ENCODE measurements around the gene ZNF697.
"Not testable (repeated sequence)": the region's sequence is repeated elsewhere in the genome, so short reads cannot be mapped to it uniquely, and the experiment has no call there.

Gene ZNF697

DNA sequence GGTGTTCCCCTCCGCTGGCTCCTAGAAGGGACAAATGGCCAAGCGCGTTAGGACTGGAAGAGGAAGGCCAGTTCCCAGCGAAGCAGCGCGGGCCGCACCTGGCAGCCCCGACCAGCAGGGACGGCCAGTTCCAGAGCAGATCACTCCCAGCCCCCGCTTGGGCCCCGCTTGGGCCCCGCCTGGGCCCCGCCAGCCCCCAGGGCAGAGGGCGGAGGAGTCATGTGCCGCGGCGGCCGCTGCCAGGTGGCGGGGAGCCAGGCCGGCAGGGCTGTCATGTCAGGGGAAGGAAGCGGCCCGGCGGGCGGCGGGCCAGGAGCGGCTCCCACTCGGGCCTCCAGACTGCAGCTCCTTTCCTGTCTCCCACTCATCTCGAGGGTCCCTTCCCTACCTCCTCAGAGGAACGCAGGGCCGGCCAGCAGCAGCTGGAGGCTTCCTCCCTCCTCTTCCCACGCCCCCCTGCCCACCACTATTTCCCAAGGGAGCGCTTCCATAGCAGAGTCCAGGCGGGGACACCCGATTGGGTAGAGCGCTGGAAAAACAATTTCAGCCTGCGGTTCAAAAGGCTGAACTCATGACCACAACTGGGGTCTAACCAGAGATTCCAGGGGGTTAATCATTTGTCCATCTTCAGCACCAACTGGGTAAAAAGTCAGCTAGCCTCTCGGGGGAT is 16.5 kb downstream of the ZNF697 start:
- no peak for DNase-seq (ENCODE audit: low read depth in 2 of 2)

GRCh38 chr1:119631086-119631432 is 17.0 kb downstream of the ZNF697 start:
- no peak for DNase-seq (ENCODE audit: low read depth in 2 of 2)

DNA sequence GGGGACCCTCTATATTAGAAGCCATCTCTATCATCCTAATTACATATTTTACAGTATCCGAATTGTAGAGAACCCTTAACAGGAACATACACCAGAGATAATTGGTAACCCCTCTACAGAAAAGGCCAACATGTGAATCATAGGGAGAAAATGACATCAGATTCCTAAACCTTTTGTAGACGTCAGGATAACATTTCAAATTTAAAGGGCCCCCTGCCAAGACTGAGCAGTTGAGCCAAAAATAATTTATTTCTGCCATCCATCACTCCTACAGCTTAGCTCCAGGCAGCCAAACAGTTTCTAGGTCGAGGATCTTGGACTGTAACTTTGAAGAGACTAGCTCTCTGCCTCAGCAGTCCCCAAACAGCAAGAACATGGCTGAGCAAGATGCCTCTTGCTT is 21.2 kb downstream of the ZNF697 start:
- no peak for DNase-seq (ENCODE audit: low read depth in 2 of 2)

- DNase-seq (ENCODE audit: low read depth in 2 of 2): no peak
These were observed 22.0 kb downstream of the ZNF697 start for GRCh38 chr1:119626011-119626545.

- DNase-seq (ENCODE audit: low read depth in 2 of 2): no peak
These were observed 24.4 kb downstream of the ZNF697 start for GRCh38 chr1:119623678-119624077.

DNA sequence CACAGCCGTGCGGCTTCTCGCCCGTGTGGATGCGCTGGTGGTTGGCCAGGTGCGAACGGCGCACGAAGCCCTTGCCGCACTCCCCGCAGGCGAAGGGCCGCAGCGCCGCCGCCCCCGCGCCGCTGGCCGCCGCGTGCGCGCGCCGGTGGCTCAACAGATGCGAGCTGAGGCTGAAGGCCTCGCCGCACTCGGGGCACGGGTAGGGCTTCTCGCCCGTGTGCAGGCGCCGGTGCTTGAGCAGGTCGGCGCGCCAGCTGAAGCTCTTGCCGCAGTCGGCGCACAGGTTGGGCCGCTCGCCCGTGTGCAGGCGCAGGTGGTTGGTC is 24.9 kb downstream of the ZNF697 start:
- no peak for DNase-seq (ENCODE audit: low read depth in 2 of 2)

DNA sequence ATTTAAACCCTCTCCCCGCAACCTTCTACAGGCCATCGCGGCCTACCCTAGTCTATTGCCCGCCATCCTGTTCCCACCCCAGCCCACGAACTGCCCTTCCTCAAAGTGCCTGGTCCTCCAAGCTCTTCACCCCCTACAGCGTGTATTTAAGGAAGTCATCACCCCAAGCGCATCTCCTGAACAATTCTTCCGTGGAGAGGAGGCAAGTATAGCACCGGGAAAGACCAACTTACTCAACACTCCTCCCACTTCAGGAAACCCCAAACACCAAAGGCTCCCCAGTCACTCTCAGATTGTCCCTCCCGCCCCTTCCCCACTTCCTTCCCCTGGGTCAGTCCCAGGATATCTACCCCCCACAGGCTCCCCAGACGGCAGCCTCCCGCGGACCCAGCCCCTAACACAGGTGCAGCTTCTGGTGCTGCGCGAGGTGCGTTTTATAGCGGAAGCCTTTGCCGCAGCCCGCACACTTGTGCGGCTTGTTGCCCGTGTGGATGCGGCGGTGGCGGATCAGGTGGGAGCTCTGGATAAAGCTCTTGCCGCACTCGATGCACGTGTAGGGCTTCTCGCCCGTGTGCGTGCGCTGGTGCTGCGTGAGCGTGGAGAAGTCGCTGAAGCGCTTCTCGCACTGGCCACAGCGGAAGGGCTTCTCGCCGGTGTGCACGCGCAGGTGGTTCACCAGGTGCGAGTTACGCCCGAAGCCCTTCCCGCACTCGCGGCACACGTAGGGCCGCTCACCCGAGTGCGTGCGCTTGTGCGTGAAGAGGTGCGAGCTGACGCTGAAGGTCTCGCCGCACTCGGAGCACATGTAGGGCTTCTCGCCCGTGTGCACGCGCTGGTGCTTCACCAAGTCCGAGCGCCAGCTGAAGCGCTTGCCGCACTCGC is 25.5 kb downstream of the ZNF697 start:
- DNase-seq (ENCODE audit: low read depth in 2 of 2): no peak

DNA sequence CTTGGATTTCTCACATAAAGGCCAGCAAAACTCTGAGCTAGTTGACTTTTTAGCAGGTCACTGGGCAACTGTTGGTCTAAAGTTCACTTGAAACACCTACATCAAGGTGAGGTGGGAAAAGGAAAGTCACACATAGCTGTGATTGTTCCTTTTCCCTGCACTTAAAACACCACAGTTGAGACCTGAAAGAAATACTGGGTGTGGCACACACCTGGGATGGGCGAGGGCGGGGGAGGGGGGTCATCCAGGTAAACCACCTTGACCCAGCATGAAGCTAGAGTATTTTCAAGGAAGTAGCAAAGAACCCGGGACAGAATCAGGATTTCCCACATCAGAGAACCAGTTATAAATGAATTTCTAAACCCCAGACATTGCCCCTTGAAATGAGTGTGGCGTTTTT is 26.4 kb downstream of the ZNF697 start:
- DNase-seq (ENCODE audit: low read depth in 2 of 2): no peak

DNA sequence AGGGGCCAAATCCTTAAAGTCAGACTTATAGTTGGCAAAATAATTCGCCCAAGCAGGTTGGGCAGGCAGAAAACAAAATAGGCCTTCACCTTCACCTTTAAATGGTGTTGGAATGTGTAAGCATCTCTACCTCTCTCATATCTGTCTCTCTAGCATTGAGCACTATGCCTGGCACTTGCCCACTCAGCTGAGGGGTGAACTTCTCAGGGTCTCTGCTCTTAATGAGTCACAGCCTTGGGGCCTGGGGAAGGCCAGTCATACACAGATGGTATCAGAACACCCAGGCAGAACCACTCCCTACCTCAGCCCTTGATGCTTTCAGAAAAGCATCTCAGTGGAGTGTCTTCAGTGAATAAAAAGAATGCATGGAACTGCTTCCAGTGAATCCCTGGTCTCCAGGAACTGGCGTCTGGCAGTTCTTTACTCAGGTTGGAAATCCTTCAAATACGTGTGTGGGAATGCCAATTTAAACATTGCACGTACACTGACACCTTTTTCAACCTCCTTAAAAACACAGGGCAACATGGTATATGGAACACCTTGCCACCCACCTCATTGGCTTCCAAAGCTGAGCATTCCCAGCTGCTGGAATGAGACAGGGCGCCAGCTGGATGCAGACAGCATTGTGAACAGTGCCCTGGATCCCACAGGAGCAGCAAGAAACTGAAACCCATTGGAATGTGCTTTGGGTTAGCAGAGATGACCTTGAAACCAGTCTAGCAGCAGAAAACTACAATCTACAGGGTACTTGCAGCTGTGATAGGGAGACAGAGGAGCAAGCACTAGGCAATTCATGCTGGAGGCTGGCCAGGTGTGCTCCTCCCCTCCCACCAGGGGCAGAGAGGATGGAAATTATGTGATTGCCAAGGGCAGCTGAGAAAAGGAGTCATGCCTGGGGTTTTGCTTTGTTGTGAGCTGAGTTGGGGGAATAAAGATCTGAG is 30.0 kb downstream of the ZNF697 start:
- DNase-seq (ENCODE audit: low read depth in 2 of 2): no peak

GRCh38 chr1:119616748-119617147 is 31.3 kb downstream of the ZNF697 start:
- DNase-seq (ENCODE audit: low read depth in 2 of 2): not testable (repeated sequence)

DNA sequence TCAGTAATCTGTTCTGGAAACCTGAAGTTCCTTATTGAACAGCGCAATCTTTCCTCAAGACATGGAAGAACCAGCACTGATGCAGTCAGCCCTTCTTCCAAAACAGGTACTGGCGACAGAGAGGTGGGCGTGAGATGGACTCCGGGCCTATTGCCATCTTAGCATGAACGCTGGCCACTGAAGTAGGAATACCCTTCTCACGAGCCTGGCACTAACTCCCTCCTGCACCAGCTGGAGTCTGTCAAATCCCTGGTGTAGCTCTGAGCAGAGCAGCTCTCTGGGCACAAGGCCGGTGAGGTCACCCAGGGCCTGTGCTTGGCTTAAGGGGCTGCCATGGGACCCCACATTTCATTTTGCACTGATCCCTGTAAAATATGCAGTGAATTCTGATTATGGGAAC is 33.0 kb downstream of the ZNF697 start:
- DNase-seq (ENCODE audit: low read depth in 2 of 2): not testable (repeated sequence)

- peak; percentile 42 to 49 for DNase-seq (ENCODE audit: low read depth in 2 of 2)
These were observed 34.0 kb downstream of the ZNF697 start for GRCh38 chr1:119613769-119614720.

GRCh38 chr1:119611701-119612113 is 36.4 kb downstream of the ZNF697 start:
- DNase-seq (ENCODE audit: low read depth in 2 of 2): peak; percentile 47 to 50

DNA sequence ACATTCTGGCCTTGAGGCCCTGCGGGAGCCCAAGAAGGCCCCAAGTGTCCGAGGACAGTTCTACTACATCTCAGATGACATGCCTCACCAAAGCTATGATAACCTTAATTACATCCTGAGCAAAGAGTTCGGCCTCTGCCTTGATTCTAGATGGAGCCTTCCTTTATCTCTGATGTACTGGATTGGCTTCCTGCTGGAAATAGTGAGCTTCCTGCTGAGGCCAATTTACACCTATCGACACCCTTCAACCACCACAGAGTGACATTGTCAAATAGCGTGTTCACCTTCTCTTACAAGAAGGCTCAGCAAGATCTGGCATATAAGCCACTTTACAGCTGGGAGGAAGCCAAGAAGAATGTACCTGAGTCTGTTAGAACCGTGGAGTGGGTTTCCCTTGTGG is 39.2 kb downstream of the ZNF697 start:
- DNase-seq (ENCODE audit: low read depth in 2 of 2): not testable (repeated sequence)

DNA sequence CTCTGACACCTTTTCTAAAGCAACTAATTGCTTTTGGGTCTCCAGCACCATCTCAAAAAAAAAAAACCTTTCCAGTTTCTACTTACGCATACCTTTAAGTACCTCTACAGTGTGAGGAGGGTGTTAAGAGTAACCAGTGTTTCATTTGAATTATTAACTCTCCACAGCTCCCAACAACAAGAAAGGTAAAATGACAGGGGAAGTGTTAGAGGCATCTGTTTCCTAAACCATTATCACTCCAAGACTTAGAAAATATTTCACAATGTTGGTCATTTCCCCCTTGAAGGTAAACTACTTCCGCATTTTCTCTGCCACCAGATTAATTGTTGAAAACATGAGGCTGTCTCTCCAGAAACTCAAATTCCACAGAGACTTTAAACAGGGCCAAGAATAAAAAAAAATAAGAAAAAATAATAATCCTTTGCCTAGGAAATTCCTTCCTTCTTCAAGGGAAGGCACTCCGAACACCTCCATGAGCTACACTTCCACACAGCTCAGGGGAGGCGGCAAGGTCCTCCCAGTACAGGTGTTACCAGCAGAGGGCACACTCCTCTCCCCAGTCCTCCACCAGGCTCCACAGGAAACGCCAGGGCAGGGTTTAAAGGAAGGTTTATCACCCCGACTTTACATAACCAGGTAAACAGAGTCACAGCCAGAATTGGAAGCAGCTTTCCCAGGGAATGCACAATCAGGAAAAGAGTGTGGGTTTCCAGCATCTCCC is 40.8 kb downstream of the ZNF697 start:
- not testable (repeated sequence) for DNase-seq (ENCODE audit: low read depth in 2 of 2)

DNA sequence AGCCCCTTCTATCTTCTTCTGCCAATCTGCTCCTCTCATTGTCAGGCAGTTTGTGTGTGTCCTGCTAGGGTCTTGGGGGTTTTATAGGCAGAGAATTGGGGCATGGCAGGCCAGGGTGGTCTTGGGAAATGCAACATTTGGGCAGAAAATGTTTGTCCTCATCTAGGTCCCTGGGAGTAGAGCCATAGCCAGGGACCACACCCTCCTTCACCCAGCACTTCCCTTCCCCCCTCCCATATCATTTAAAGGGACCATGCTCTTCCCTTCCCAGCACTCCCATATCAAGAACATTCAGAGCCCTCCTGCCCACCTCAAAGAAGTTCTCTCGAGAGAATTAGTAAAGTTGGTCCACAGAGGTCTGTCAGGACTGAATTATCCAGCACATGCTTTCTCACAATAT is 41.7 kb downstream of the ZNF697 start:
- no peak for DNase-seq (ENCODE audit: low read depth in 2 of 2)

DNA sequence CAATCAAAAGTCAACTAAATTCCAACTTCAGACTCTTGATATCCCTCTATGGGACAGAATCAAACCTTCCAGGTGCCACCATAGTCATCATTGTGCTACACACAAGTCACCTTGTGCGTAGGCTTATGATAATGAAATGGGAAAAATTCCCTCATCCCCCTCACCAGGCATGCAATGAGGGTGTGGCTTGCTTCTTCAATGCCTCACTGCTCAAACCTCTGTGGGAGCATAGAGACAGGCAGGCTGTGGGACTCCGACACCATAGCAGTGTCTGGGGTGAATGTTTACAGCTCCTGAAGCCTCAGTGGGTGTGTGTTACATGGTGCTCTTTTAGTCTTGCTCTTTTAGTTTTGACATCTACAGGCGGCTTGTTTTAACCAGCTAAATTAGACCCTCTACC is 42.4 kb downstream of the ZNF697 start:
- DNase-seq (ENCODE audit: low read depth in 2 of 2): no peak

DNA sequence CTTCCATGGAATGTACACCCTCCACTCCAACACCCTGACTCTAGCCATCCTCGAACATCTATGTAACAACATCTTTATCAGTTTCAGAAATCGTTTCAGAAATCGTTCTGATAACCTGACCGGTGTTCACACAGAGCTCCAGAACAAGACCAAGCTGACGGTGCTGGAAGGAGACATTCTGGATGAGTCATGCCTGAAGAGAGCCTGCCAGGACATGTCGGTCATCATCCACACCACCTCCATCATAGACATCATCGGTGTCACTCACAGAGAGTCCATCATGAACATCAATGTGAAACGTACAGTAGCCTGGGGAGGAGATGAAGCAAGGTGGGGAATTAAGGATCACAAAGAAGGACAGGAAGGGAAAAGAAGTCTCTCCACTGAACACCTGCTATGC is 43.0 kb downstream of the ZNF697 start:
- DNase-seq (ENCODE audit: low read depth in 2 of 2): not testable (repeated sequence)

GRCh38 chr1:119603695-119604094 is 44.4 kb downstream of the ZNF697 start:
- no peak for DNase-seq (ENCODE audit: low read depth in 2 of 2)

DNA sequence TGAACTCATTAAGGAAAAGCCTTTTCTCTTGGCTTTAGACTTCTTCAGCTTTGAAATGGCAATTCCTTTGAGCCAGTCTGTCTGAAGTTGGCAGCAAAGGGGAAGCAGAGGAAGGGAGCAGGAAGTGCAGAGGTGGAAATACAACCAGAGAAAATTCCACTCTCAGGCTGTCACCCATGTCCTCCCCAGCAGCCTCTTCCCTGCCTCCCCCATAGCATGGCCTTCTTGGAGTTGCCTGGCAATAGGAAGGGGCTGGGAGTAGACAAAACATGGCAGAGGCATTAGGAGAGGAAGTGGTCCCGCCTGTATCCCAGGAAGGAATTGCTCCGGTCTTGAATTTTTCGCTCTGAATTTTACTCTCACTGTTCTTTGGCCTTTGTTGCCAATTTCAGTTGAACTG is 44.8 kb downstream of the ZNF697 start:
- not testable (repeated sequence) for DNase-seq (ENCODE audit: low read depth in 2 of 2)
